Stomach smooth muscle (tissue), 2 donors: ENCODE results near the gene KRT75.

ENCODE experiments used
- H3K27ac ChIP-seq: one replicate; pipeline ENCODE4 v1.7.0; 2013; ENCODE audit warnings: mild to moderate bottlenecking, low read length, inconsistent platforms
- H3K27me3 ChIP-seq, 2 donors: one replicate each; pipeline ENCODE4 v1.7.0; 2013; ENCODE audit warnings: low read length in 2 of 2; ENCODE audit not compliant: insufficient read depth in 2 of 2, control insufficient read depth in 1 of 2
- H3K36me3 ChIP-seq, 2 donors: one replicate each; pipeline ENCODE4 v1.7.0; 2013; ENCODE audit warnings: low read length in 2 of 2; ENCODE audit not compliant: control insufficient read depth in 2 of 2, insufficient read depth in 2 of 2
- H3K4me1 ChIP-seq: one replicate; pipeline ENCODE4 v1.7.0; 2013; ENCODE audit warnings: low read length; ENCODE audit not compliant: control insufficient read depth, insufficient read depth
- H3K4me3 ChIP-seq, 2 donors: one replicate each; pipeline ENCODE4 v1.7.0; 2013; ENCODE audit warnings: low read length in 2 of 2
- H3K9ac ChIP-seq, 2 donors: one replicate each; pipeline ENCODE4 v1.7.0; 2013; ENCODE audit warnings: low read length in 2 of 2, mild to moderate bottlenecking in 1 of 2
- H3K9me3 ChIP-seq, 2 donors: one replicate each; pipeline ENCODE4 v1.7.0; 2013; ENCODE audit warnings: low read length in 2 of 2; ENCODE audit not compliant: control insufficient read depth in 2 of 2
- donor health status: healthy.
- donor health status: Pancreatic carcinoma.

KRT75 gene

DNA sequence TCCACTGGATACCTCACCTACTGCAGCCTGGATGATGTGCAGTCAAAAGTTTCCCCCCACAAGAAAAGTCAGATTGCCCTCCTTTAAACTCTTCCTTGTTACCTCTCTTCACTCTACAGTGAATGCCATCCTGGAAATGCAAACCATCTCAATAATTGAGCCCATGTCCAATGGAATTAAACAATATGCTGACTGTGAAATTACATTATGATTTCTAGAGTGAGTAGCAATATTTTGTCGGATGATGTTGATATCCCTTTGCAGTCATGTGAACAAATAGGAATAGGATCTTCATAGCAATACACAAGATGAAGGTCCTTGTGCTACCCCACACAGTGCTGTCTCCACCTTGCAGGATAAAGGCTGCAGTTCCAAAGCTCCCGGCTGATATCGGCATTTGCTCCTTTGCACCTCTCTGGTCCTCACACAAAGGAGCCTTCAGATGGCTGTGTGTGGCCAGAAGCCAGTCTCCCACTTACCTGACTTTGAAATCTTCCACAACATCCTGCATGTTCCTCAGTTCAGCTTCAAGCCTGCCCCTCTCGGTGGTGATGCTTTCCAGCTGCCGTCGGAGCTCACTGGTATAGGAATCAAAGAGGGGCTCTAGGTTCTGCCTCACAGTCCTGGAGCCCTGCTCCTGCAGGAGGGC lies 1.5 kb downstream of the KRT75 start:
- Histone ChIP-seq H3K9ac (no peak overlapping the region), H3K27ac (no peak overlapping the region), H3K36me3 (no peaks in the 10 kb centered on the region), H3K4me1 (peaks cover 4% of the 10 kb centered on the region), H3K4me3 (no peak overlapping the region), H3K27me3 (peaks cover 0 to 10% of the 10 kb centered on the region in 2 donors), H3K9me3 (no peaks in the 10 kb centered on the region)

DNA sequence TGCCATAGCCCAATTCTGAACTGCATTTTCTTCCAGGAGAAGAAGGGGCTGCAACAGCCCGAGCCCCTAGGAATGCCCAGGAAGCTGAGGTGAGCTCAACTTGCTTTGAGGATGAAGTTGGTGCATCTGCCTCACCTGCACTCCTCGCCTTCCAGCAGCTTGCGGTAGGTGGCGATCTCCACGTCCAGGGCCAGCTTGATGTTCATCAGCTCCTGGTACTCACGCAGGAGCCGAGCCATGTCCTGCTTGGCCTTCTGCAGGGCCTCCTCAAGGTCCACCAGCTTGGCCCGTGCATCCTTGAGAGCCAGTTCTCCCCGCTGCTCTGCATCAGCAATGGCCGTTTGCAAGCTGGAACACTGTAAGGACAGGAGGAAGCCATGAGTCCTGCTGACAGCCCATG lies 6.0 kb downstream of the KRT75 start:
- H3K9ac ChIP-seq, result no peak overlapping the region
- H3K36me3 ChIP-seq, result no peaks in the 10 kb centered on the region
- H3K4me1 ChIP-seq, result peaks cover 18% of the 10 kb centered on the region
- H3K27ac ChIP-seq, result no peak overlapping the region
- H3K4me3 ChIP-seq, result no peak overlapping the region
- no peaks in the 10 kb centered on the region for H3K9me3 ChIP-seq
- H3K27me3 ChIP-seq, result peaks cover 0 to 7% of the 10 kb centered on the region in 2 donors

DNA sequence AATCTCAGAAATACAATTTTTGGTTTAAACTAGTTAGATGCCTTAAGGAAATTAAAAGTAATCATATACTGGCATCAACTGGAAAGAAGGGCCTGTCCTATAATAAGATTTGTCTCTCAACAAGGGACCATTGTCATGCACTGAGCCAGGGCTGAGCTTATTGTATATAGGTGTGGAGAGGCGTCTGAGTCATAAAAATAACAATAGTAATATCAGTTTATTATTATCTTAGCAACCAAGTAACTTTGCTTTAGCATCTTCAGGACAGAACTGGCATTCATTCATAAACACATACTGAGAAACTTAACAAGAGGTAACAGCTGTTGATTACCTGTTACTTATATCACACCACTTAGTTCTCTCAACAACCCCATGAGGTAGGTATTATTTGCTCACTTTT lies 7.1 kb downstream of the KRT75 start:
- peaks cover 0 to 7% of the 10 kb centered on the region in 2 donors for H3K27me3 ChIP-seq
- H3K9me3 ChIP-seq, result no peaks in the 10 kb centered on the region
- no peak overlapping the region for H3K4me3 ChIP-seq
- peaks cover 23% of the 10 kb centered on the region for H3K4me1 ChIP-seq
- H3K9ac ChIP-seq, result no peak overlapping the region
- H3K27ac ChIP-seq, result no peak overlapping the region
- no peaks in the 10 kb centered on the region for H3K36me3 ChIP-seq

DNA sequence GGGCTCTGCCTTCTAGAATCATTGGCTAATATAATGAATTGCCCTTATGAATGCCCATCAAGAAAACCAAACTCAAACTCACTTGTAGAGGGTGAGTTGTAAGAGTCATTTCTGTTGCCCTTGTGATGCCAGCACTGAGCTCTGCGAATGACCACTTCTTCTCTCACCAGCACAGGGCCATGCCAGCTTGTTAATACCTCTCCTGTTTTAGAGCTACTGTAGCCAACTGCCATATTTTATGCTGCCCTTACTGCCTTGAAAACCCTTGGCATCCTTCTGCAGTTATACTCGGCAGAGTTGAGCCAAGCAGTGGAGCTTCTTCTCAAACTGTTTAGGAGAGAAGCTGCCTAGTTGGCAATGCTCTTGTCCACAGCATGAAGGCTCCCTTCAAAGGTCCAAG lies 8.1 kb downstream of the KRT75 start:
- Histone ChIP-seq H3K9me3 (no peaks in the 10 kb centered on the region), H3K36me3 (no peaks in the 10 kb centered on the region), H3K27ac (no peak overlapping the region), H3K4me3 (no peak overlapping the region), H3K27me3 (peaks cover 0 to 7% of the 10 kb centered on the region in 2 donors), H3K9ac (no peak overlapping the region), H3K4me1 (peaks cover 23% of the 10 kb centered on the region)

DNA sequence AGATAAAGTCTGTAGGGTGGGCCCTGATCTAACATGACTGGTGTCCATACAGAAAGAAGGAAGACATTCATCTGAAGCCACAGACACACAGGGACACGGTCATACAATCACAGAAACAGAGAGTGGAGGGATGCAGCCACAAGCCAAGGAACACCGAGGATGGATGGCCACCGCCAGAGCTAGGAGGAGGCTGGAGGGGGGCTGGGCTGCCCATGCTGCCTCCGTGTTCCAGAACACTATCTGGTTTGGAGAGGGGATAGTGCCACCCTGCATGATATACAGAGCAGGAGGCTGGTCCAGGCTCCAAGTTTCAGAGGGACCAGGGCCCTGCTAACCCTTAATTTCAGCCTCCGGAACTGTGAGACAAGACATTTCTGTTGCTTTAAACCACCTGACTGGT lies 8.7 kb downstream of the KRT75 start:
- Histone ChIP-seq H3K4me1 (peaks cover 23% of the 10 kb centered on the region), H3K36me3 (no peaks in the 10 kb centered on the region), H3K27me3 (peaks cover 0 to 5% of the 10 kb centered on the region in 2 donors)

DNA sequence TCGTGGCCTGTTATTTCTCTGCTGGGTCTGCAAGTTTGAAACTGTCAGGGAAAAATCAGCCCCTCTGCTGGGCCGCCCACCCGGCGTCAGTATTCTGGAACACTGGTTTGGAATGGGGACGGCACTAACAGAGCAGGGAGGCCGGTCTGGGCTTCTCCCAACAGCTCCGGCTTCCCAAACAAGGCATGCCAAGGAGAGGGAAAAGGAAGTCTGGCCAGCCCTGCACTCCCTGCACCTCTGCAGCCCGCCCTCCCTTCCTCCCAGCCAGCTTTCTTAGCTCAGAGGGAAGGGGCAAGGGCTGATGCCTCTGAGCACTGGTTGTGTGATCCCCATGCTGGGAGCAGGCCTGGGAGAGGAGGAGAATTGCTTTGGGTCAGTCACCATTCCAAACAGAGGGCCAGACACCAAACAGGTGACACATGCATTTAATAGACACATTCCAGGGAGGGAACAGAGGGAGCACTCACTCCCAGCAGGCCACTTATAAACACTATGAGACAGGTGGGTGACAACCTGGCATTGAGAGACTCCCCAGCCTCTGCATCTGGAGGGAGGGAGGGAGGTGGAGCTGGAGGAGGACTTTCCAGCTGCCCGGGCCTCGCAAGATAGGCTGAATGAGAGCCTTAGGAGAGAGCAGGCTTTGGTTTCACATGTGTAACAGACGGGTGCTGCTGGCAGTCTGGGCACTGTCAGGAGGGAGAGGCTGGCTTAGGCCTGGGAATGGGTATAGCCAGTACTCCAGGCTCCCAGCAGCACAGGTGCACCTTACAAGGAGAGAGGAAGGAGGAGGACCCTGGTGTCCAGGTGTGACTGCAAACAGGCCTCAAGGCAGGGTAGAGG lies 10.3 kb downstream of the KRT75 start:
- Histone ChIP-seq H3K27ac (peak overlapping the region; percentile 98), H3K4me3 (peak overlapping the region in 1 of 2 donors; percentile 8), H3K4me1 (peaks cover 23% of the 10 kb centered on the region), H3K9me3 (no peaks in the 10 kb centered on the region), H3K27me3 (no peaks in the 10 kb centered on the region), H3K9ac (peak overlapping the region; percentile 46 to 68), H3K36me3 (no peaks in the 10 kb centered on the region)

More for the DNA sequence above, 8.7 kb downstream of the KRT75 start:
- Histone ChIP-seq H3K27ac (no peak overlapping the region), H3K9me3 (no peaks in the 10 kb centered on the region), H3K4me3 (no peak overlapping the region), H3K9ac (no peak overlapping the region)

DNA sequence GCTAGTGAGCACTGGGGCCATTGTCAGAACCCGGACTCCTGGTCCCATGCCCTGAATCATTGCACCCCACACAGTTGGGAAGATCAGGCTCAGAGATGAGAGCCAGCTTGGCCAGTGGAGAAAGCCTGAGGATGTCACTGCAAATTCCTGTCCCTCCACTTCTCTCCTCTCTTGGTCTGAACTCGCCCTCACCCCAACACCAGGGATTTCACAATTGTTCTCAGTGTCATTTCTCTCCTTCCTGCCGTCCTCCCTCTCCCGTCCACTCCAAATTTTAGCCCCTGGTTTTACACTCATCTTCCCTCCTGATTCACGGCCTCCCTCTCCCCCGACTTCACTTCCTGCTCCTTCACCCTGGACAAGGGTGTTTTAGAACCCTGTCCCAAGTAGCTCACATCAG lies 11.1 kb downstream of the KRT75 start:
- Histone ChIP-seq H3K36me3 (no peaks in the 10 kb centered on the region), H3K4me1 (peaks cover 23% of the 10 kb centered on the region), H3K27me3 (no peaks in the 10 kb centered on the region), H3K4me3 (no peak overlapping the region), H3K9me3 (no peaks in the 10 kb centered on the region), H3K27ac (peak overlapping the region; percentile 98), H3K9ac (peak overlapping the region; percentile 46 to 68)

DNA sequence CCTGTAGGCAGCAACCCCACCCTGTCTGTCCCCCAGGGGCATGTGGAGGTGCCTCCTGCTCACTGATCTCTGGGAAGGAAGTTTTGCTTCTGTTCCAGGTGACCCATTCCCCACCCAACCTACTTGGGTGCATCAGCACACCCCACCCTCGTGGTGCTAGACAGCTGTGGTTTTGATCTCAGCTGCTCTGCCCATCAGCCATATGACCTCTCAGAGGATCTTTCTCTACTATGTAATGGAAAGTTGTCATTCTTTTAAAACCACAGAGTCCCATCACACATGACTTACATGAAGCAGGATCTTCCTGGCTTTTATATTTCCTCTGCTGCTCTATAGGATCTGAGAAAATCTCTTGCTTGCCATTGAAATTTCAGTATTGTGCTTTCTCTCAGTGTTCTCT lies 14.5 kb downstream of the KRT75 start:
- Histone ChIP-seq H3K4me3 (no peak overlapping the region), H3K27me3 (no peaks in the 10 kb centered on the region), H3K9me3 (no peaks in the 10 kb centered on the region), H3K27ac (no peak overlapping the region), H3K36me3 (no peaks in the 10 kb centered on the region), H3K9ac (no peak overlapping the region), H3K4me1 (peaks cover 35% of the 10 kb centered on the region)

DNA sequence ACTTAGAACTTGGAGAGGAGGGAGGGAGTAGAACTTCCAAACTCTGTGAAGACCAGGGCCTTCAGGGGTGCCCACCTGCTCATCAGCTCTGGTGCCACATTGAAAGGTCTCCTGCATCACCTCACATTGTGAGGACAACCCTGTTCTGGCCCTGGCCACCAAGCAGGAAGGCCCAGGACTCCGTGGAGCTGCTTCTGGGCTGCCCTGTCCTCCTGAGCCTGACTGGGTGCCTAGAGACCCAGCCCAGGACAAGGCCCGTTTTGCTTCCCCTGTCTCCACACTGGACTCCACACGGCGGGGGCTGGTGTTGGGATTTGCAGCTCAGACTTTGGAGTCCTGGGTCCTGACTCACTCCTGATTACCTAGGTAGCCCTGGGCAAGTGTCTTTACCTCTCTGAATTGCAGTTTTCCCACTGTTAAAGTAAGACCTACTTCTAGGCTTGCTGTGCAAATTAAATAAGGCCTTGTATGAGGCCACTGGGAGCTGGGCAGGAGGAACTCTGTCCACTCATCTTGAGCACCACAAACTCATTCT lies 15.5 kb downstream of the KRT75 start:
- Histone ChIP-seq H3K9ac (no peak overlapping the region), H3K4me1 (peaks cover 25% of the 10 kb centered on the region), H3K9me3 (no peaks in the 10 kb centered on the region), H3K4me3 (no peak overlapping the region), H3K36me3 (no peaks in the 10 kb centered on the region), H3K27ac (no peak overlapping the region), H3K27me3 (no peaks in the 10 kb centered on the region)

DNA sequence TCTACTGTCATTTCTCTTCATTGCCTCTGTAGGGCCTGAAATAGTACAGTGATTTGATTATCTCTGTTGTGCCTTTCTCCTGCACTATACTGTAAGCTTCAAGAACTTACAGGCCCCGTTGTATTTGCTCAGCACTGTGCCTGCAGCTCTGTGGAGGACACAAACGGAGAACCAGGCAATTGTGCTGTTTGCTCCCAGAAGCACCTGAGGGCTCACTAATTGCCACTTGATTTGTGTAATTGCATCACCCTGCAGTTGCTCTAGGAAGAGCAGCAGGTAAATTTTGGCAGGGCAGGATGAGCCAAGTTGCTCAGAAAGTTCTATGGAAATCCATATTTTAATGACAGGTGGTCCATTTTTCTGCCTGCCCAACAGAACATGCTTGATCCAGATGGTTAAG lies 16.4 kb downstream of the KRT75 start:
- H3K27ac ChIP-seq, result no peak overlapping the region

DNA sequence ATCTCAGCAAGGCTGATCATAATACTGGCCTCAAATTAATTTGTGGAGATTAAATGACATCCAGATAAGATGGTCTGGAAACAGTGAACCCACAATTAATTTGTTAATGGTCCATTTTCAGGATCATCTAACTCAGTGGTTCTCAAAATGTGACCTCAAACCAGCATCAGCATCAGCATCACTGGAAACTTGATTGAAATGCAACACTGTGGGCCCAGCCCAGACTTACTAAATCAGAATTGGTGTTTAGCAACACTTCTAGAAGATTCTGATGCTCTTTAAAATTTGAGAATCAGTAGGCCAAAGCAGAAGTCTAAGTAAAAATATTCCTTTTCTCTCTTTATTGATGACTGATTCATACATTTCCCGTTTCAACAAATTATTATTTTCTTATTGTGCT lies 17.4 kb downstream of the KRT75 start:
- Histone ChIP-seq H3K9ac (no peak overlapping the region), H3K27ac (no peak overlapping the region), H3K36me3 (no peaks in the 10 kb centered on the region)

More for the DNA sequence above, 16.4 kb downstream of the KRT75 start:
- no peak overlapping the region for H3K9ac ChIP-seq
- no peaks in the 10 kb centered on the region for H3K36me3 ChIP-seq
- no peaks in the 10 kb centered on the region for H3K9me3 ChIP-seq
- H3K27me3 ChIP-seq, result no peaks in the 10 kb centered on the region
- no peak overlapping the region for H3K4me3 ChIP-seq
- H3K4me1 ChIP-seq, result peaks cover 16% of the 10 kb centered on the region

More for the DNA sequence above, 17.4 kb downstream of the KRT75 start:
- Histone ChIP-seq H3K27me3 (no peaks in the 10 kb centered on the region), H3K4me1 (peaks cover 15% of the 10 kb centered on the region), H3K4me3 (no peak overlapping the region), H3K9me3 (no peaks in the 10 kb centered on the region)
